Measurements from ENCODE around the gene ELMOD3.
"Not testable (repeated sequence)": the region's sequence is repeated elsewhere in the genome, so short reads cannot be mapped to it uniquely, and the experiment has no call there.

The ELMOD3 gene

DNA sequence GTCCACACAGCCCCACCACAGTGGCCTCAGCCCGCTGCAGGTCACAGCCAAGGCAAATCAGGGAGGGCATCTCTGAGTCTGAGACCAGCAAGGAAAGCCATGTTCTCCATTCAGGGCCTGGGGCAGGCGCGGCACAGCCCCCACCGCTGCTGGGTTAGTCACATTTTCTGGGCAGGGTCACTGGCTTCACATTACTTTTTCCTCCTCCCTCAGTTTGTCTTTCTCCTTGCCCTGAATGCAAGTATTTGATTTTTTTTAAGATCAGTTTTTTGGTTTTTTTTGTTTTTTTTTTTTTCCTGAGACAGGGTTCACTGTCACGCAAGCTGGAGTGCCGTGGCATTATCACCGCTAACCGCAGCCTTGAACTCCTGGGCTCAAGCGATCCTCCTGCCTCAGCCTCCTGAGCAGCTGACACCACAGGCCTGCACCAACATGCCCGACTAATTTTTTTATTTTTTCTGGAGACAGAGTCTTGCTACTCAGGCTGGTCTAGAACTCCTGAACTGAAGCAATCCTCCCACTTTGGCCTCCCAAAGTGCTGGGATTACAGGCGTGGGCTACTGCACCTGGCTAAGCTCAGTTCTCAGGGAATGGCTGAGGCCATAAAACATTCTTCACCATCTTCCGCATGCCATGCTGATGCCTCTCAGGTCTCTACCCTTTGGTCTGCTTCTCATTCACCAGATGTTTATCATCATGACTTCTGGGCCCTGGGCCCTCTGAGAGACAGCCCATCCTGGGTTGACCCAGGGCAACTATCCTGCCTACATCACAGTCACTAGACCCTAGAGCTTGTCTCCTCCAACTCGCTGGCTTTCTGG is 56.2 kb downstream of the ELMOD3 start:
- Histone ChIP-seq H4K20me1 (ENCODE audit: insufficient read depth, low read length) (no peaks in the 10 kb centered on the region), H3K4me3 (ENCODE audit: low read length) (no peak overlapping the region), H2AFZ (ENCODE audit: low read length) (0 out of 2 replicates have a peak overlapping the region, but pooled peaks have one; percentile 32), H3K9ac (ENCODE audit: low read length) (no peak overlapping the region), H3K4me2 (ENCODE audit: low read depth, low read length) (peak overlapping the region; percentile 88), H3K27ac (ENCODE audit: low read length) (no peak overlapping the region), H3K9me3 (replicated peaks; ENCODE audit: insufficient read depth, low read length) (no peaks in the 10 kb centered on the region), H3K4me1 (ENCODE audit: low read length) (peaks cover 24% of the 10 kb centered on the region), H3K79me2 (ENCODE audit: low read length) (no peaks in the 10 kb centered on the region), H3K9me2 (replicated peaks; ENCODE audit: insufficient read depth, low read length) (no peaks in the 10 kb centered on the region), H3K36me3 (replicated peaks; ENCODE audit: insufficient read depth, low read length) (no peaks in the 10 kb centered on the region), H3K27me3 (replicated peaks; ENCODE audit: insufficient read depth, low read length) (no peaks in the 10 kb centered on the region), H3F3A (ENCODE audit: insufficient read depth, low read length) (peaks cover 10% of the 10 kb centered on the region)
- no peak for DNase-seq
- TF ChIP-seq, protein P1, sequence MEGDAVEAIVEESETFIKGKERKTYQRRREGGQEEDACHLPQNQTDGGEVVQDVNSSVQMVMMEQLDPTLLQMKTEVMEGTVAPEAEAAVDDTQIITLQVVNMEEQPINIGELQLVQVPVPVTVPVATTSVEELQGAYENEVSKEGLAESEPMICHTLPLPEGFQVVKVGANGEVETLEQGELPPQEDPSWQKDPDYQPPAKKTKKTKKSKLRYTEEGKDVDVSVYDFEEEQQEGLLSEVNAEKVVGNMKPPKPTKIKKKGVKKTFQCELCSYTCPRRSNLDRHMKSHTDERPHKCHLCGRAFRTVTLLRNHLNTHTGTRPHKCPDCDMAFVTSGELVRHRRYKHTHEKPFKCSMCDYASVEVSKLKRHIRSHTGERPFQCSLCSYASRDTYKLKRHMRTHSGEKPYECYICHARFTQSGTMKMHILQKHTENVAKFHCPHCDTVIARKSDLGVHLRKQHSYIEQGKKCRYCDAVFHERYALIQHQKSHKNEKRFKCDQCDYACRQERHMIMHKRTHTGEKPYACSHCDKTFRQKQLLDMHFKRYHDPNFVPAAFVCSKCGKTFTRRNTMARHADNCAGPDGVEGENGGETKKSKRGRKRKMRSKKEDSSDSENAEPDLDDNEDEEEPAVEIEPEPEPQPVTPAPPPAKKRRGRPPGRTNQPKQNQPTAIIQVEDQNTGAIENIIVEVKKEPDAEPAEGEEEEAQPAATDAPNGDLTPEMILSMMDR (IDR thresholded peaks at IDR 0.05; ENCODE audit: low read length) = no peak
- no peak for TF ChIP-seq EZH2phosphoT487 (IDR thresholded peaks at IDR 0.05; ENCODE audit: low read length)
- no peak for TF ChIP-seq EZH2 (optimal IDR thresholded peaks at IDR 0.05; ENCODE audit: low read depth, low read length)

- Histone ChIP-seq H3K4me3 (ENCODE audit: low read length) (no peak overlapping the region), H3K4me1 (ENCODE audit: low read length) (peaks cover 24% of the 10 kb centered on the region), H4K20me1 (ENCODE audit: insufficient read depth, low read length) (no peaks in the 10 kb centered on the region), H3F3A (ENCODE audit: insufficient read depth, low read length) (peaks cover 10% of the 10 kb centered on the region), H3K9ac (ENCODE audit: low read length) (no peak overlapping the region), H3K27me3 (replicated peaks; ENCODE audit: insufficient read depth, low read length) (no peaks in the 10 kb centered on the region), H3K79me2 (ENCODE audit: low read length) (no peaks in the 10 kb centered on the region), H3K36me3 (replicated peaks; ENCODE audit: insufficient read depth, low read length) (no peaks in the 10 kb centered on the region), H3K27ac (ENCODE audit: low read length) (no peak overlapping the region), H3K4me2 (ENCODE audit: low read depth, low read length) (no peak overlapping the region), H2AFZ (ENCODE audit: low read length) (no peak overlapping the region), H3K9me3 (replicated peaks; ENCODE audit: insufficient read depth, low read length) (no peaks in the 10 kb centered on the region), H3K9me2 (replicated peaks; ENCODE audit: insufficient read depth, low read length) (no peaks in the 10 kb centered on the region)
- no peak for DNase-seq
- TF ChIP-seq, protein P1 (IDR thresholded peaks at IDR 0.05; ENCODE audit: low read length) = no peak
- TF ChIP-seq EZH2phosphoT487 (IDR thresholded peaks at IDR 0.05; ENCODE audit: low read length) = no peak
- no peak for TF ChIP-seq EZH2 (optimal IDR thresholded peaks at IDR 0.05; ENCODE audit: low read depth, low read length)
These were observed 56.8 kb downstream of the ELMOD3 start for GRCh38 chr2:85411405-85411748.

DNA sequence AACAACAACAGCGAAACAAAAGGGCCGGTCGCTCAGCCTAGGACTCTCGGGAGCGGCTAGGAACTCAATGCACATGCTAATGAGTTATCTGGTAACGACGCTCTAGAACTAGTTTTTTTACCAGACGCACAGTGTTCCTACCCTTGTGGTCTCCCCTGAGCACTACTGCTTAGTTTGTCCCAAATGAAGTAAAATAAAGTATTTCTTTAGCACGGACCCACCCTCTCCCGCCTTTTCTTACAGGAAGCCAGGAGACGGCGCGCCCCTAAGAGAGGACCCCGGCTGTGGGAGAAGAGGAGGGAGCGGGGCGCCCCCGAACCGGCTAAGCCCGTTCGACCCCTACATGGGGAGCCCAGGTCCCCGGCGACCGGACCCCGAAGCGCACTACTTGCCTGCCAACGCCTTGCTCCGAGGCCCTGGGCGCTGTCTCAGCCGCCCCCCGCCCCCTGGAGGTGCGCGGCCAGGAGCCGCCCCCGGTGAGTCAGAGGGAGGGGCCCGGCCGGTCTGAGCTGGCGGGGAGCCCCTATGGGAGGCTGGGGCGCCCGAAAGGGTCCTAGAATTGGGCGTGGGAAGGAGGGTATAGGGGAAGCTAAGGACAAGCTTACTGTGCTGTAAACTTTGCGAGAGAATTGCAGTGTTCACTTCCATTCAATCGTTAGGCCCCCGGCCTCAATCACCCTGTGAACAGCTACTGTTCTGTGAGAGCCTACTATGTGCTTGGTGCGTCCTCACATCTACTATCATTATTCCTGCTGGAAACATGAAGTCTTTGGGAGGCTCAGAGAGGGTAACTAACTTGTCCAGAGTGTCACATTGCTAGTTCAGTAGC is 59.2 kb downstream of the ELMOD3 start:
- no peak overlapping the region for H3K4me3 ChIP-seq (ENCODE audit: low read length)
- no peak overlapping the region for H2AFZ ChIP-seq (ENCODE audit: low read length)

GRCh38 chr2:85414421-85414759 is 59.8 kb downstream of the ELMOD3 start:
- not testable (repeated sequence) for H4K20me1 ChIP-seq (ENCODE audit: insufficient read depth, low read length); H3K27ac ChIP-seq (ENCODE audit: low read length); H3K4me2 ChIP-seq (ENCODE audit: low read depth, low read length); H2AFZ ChIP-seq (ENCODE audit: low read length); DNase-seq; H3K9me2 ChIP-seq (replicated peaks; ENCODE audit: insufficient read depth, low read length); H3K27me3 ChIP-seq (replicated peaks; ENCODE audit: insufficient read depth, low read length); H3K79me2 ChIP-seq (ENCODE audit: low read length); H3K9me3 ChIP-seq (replicated peaks; ENCODE audit: insufficient read depth, low read length); H3K36me3 ChIP-seq (replicated peaks; ENCODE audit: insufficient read depth, low read length); H3K9ac ChIP-seq (ENCODE audit: low read length); H3K4me3 ChIP-seq (ENCODE audit: low read length); H3F3A ChIP-seq (ENCODE audit: insufficient read depth, low read length)
- H3K4me1 ChIP-seq (ENCODE audit: low read length) = peaks cover 16% of the 10 kb centered on the region

More for the DNA sequence above, 59.2 kb downstream of the ELMOD3 start:
- H3K79me2 ChIP-seq (ENCODE audit: low read length) = no peaks in the 10 kb centered on the region
- DNase-seq = no peak
- no peaks in the 10 kb centered on the region for H3K27me3 ChIP-seq (replicated peaks; ENCODE audit: insufficient read depth, low read length)
- TF ChIP-seq EZH2phosphoT487 (IDR thresholded peaks at IDR 0.05; ENCODE audit: low read length) = no peak
- TF ChIP-seq, protein P1 (IDR thresholded peaks at IDR 0.05; ENCODE audit: low read length) = no peak
- no peak for TF ChIP-seq EZH2 (optimal IDR thresholded peaks at IDR 0.05; ENCODE audit: low read depth, low read length)
- H3F3A ChIP-seq (ENCODE audit: insufficient read depth, low read length) = peaks cover 6% of the 10 kb centered on the region
- H4K20me1 ChIP-seq (ENCODE audit: insufficient read depth, low read length) = no peaks in the 10 kb centered on the region
- no peak overlapping the region for H3K4me2 ChIP-seq (ENCODE audit: low read depth, low read length)
- H3K36me3 ChIP-seq (replicated peaks; ENCODE audit: insufficient read depth, low read length) = no peaks in the 10 kb centered on the region
- H3K27ac ChIP-seq (ENCODE audit: low read length) = no peak overlapping the region
- H3K4me1 ChIP-seq (ENCODE audit: low read length) = peaks cover 17% of the 10 kb centered on the region
- H3K9me2 ChIP-seq (replicated peaks; ENCODE audit: insufficient read depth, low read length) = no peaks in the 10 kb centered on the region
- H3K9ac ChIP-seq (ENCODE audit: low read length) = no peak overlapping the region
- no peaks in the 10 kb centered on the region for H3K9me3 ChIP-seq (replicated peaks; ENCODE audit: insufficient read depth, low read length)
